NCI-H748 (cell line): ENCODE results near the gene MBNL3.
A peak's percentile ranks its signal among the peaks of the same experiment; 100 is the strongest.

Source experiments
- DNase-seq: peaks from one replicate; lab custom pipeline; 2025; ENCODE audit not compliant: unreplicated experiment; lab: John Stamatoyannopoulos, UW

MBNL3 gene

GRCh38 chrX:132488819-132489577, at the start of gene MBNL3:
MBNL3 (minus strand) TSS chrX:132489038; CDS start chrX:132439611, 49,427 bp downstream.
- peak; percentile 92 for DNase-seq

DNA sequence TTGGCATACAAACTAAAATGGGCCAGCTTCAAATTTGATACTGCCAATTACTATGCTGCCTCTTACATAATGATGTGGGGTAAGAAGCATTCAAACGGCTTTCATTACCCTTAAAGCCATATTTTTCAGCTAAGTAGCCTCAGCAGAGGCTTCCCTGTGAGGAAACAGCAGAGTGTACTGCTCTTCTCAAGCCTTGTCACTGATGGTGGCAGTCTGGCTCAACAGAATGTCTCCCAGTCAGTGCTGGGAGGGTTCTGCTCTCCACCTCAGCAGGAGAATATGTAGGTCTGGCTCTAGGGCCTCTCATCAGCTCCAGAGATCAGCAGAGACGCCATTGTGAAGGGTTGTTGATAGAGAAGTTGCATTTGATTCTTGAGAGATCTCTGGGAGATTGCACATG, 44.6 kb upstream of the MBNL3 start:
- no peak for DNase-seq

DNA sequence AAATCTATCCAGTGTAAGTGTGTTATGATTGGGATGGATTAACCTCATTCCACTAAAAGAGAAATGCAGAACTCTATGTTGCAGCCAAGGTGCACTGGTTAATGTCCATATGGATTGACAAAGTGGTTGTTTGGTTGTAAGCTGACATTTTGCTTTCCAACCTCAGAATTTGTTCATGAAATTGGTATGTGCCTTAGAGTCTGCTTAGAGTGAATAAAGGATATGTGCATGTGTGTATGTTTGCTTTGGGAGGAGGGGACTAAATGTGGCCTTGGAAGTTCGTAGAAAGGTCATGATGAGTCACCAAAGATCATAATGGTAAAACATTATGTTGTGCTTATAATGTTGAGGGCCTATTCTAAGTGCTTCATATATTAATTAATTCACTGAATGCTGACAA, 44.1 kb upstream of the MBNL3 start:
- DNase-seq = no peak

DNA sequence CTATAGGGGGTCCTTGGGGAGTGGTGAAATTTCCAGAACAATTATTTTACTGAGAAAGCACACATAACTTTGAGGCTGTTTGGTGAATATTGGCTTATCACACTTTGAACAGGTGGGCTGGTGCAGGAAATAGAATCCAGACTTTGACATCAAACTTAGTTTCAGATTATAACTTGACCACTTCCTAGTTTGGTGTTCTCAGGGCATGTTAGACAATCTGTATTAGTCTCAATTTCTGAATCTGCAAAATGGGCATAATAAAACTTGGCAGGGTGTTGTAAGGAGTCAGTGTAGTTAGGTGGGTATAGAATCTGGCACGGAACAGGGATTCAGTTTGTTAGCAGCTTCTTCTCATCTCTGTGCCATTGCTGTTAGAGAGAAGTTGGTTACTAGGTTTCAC, 43.3 kb upstream of the MBNL3 start:
- no peak for DNase-seq

DNA sequence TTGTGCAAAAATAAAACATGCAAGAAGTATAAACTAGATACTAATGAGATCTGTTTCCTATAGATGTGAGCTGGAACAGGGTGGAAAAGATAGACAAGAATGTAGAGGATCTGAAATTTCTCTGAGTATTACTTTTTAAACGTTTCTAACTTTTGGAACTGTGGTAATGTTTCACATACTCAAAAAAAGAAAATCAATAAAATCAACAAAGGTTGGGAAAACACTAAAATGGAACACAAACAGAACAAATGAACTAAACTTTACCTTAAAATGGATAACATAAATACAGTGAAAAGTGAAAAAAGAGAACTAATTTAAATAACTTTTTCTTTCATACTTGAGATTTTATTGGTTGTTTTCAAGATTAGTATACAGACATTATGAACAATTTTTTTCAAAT, 32.0 kb upstream of the MBNL3 start:
- DNase-seq = no peak

DNA sequence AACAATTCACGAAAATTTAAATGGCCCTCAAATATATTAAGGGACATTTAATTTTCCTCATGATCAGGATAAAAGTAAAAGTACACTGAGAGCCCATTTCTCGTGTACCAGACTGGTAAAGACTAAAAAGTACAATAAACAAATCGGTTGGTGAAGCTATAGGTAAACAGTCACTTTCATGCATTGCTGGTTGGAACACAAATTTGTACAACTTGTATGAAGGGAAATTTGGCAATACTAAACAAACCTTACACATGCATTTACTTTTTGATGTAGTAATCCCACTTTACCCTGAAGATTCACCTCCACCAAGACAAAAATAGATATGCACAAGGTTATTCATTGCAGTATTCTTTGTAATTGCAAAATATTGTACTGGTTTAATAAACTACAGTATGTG, 31.4 kb upstream of the MBNL3 start:
- DNase-seq = no peak

GRCh38 chrX:132518401-132518800, 29.6 kb upstream of the MBNL3 start:
- DNase-seq = no peak

DNA sequence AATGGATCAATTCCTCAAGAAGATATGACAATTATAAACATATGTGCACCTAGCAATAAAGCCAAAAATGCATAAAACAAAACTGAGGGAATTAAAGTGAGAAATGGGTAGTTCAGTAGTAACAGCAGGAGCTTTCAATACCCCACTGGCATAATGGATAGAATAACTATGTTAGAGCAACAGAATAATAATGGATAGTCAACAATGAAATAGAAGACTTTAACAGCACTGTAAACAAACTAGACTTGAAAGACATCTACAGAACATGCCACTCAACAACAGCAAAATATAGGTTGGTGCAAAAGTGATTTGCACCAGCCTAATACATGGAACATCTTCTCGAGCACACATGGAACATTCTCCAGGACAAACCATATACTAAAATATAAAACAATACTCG, 20.0 kb upstream of the MBNL3 start:
- peak; percentile 72 for DNase-seq

DNA sequence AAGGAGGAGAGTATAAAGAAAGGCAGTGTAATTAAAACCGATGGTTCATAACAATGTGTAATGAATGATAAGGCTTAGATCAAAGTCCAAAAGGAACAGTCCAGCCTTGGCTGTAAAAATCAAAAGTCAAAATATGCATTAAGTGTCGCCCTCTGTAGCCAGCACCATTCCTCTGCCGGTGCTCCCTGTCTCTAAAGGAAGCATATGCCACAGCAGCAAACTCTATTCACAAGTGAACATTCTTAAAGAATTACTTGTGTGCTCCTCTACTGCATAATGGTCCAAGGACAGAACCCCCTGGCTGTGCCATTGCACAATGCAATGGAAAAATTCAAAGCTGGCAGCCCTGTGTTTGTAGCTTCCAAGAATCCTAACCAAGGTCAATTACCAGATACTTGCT, 16.3 kb upstream of the MBNL3 start:
- DNase-seq = no peak

DNA sequence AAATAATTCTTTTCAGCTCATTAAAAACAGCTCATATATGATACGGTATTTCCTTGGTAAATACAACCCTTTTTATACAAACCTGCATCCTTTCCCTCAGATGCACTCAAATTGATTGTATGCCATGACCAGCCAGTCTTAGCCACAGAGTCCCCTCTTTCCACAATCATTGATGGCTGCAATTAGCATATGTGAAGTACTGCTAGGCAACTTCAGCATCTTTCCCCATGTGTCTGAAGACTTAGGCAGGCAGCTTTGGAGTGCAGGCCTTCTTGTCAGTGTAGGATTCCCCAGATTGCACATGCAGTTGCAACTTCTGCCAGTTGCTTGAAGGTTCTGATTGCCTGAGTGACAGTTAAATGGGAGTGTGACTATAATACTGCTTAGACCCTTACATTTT, 15.6 kb upstream of the MBNL3 start:
- no peak for DNase-seq

GRCh38 chrX:132501606-132502005, 12.8 kb upstream of the MBNL3 start:
- DNase-seq = no peak

DNA sequence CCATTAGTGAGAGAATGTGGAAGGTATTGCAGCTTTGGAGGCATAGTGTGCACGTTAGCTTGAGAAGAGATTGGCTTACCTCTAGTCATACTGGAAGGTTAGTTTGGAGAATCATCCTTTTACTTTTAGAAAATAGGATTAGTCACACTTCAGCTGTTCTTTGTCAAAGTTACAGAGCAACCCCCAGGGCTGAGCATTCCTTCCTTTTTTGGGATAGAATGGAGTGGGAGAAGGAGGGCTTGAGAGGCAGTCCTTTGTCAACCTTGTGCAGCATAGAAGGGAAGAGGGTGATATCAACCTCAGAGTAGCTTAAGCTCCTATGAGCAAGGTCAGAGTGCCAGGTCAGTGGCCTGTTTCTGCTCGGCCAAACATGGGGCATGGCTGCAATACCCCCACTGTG, 8.6 kb upstream of the MBNL3 start:
- DNase-seq = no peak

GRCh38 chrX:132493095-132493494, 4.3 kb upstream of the MBNL3 start:
- no peak for DNase-seq

- DNase-seq = peak; percentile 63
Measured at GRCh38 chrX:132491191-132491590, 2.4 kb upstream of the MBNL3 start.

DNA sequence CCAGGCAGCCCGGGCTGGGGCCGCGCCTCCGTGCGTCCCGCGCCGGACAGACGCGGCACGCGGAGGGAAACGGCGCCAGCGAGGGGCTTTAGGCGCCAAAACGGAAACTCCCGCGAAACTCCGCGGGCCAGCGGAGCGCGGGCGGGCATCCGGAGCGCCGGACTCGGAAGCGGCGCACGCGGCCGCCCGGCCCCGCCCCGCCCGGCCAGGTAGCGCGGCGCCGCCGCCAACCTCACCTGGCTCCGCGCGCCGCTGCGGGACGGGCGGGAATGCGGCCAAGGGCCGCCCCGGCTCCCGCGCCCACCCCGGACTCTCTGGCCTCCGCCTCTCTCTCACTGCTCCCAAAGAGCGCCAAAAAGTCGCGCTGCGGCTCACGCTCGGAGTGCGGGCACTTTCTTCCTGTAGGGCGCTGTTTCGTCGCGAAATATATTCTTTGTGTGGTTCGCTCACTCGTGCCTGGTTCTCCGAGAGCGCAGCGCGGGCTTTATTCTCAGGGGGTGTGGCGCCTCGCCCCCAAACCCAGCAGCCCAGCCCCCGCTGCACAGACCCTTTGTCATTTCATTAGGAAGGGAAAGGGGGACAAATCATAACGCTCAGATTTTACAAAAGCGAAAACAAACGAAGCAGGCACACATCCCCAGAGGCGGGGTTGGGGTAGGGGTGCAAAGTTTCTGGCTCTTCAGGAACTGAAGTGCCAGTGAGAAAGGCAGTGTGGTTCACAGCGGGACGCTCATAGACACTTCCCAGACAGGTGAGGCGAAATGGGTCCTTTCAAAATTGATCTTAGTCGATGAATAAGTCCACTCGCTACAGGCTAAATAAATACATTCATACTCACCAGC, 961 bp upstream of the MBNL3 start:
- DNase-seq = peak; percentile 90

GRCh38 chrX:132488180-132488705, 595 bp downstream of the MBNL3 start:
- DNase-seq = peak; percentile 53

- no peak for DNase-seq
Measured at GRCh38 chrX:132486599-132487178, 2.1 kb downstream of the MBNL3 start.

GRCh38 chrX:132483951-132484350, 4.9 kb downstream of the MBNL3 start:
- DNase-seq = peak; percentile 45

DNA sequence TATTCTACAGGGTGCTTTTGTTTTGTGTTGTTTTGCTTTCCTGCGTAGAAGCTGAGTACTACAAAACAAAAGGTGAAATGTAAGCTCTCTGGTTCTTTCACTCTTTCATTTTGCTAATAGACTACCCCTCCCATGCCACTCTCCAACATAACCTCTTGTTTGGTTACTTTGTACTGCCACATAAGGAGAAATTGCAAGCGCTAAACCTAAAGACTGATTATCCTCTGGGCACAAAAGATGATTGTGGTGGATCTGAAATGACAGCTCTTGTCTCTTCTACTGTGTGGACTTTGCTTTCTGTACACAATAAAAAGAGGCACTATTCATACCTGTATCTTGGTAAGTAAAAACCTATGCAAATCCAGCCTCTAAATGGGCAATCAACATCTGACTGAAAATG, 5.3 kb downstream of the MBNL3 start:
- DNase-seq = peak; percentile 90

DNA sequence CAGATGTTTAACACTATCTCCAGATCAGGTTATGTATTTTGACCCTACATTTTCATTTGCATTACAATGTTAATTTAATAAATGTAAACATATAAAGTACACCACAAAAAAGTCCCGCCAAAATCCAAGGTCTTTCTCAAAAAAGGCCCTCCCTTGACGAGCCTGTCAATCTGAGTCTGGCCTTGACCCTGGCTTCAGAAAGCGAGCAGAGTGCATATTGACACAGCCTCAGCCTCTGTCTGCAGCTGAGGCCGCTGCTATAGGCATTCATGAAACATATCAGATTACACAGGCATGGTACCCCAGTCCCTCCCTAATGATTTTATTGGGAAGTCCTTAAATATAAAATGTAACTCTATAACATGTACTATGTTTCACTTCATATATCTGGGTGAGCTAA, 6.2 kb downstream of the MBNL3 start:
- peak; percentile 78 for DNase-seq

DNA sequence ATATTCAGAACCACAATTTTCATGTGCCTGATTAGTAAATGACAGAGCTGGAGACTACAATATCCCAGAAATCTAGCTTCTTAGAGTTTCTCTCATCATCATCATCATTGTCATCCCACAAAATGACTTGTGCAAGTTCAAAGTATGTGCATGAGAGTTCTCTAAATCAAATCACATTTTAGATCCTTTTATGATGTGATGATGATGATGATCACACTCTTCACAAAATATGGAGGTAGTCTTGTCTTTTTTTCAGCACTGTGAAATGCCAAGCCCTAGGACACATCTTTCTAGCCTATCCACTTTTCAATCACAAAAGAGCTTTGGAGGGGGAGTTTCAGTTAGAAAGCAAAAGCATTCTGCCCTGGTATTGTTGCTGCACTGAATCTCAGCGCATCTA, 7.4 kb downstream of the MBNL3 start:
- no peak for DNase-seq
